ENCODE measurements around the gene BMP6. TPM values are rescaled to one million over a fixed set of nuclear protein-coding genes. Genes with fewer than 3 reads are reported as not detected.

The BMP6 gene
- total and polyA plus RNA-seq, 8 donors: 2.3 to 18.7 (median 3.7) TPM

- H3K27ac ChIP-seq: no peak overlapping the region
- no peaks in the 10 kb centered on the region for H3K4me1 ChIP-seq
- ATAC-seq: no peak
- H3K4me3 ChIP-seq: no peak overlapping the region
- TF ChIP-seq, protein P1, sequence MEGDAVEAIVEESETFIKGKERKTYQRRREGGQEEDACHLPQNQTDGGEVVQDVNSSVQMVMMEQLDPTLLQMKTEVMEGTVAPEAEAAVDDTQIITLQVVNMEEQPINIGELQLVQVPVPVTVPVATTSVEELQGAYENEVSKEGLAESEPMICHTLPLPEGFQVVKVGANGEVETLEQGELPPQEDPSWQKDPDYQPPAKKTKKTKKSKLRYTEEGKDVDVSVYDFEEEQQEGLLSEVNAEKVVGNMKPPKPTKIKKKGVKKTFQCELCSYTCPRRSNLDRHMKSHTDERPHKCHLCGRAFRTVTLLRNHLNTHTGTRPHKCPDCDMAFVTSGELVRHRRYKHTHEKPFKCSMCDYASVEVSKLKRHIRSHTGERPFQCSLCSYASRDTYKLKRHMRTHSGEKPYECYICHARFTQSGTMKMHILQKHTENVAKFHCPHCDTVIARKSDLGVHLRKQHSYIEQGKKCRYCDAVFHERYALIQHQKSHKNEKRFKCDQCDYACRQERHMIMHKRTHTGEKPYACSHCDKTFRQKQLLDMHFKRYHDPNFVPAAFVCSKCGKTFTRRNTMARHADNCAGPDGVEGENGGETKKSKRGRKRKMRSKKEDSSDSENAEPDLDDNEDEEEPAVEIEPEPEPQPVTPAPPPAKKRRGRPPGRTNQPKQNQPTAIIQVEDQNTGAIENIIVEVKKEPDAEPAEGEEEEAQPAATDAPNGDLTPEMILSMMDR (IDR thresholded peaks at IDR 0.05): no peak
- no peaks in the 10 kb centered on the region for H3K27me3 ChIP-seq
- intact Hi-C loops (cut with DNase I): no loop called here
- H3K9me3 ChIP-seq: no peaks in the 10 kb centered on the region
- DNase-seq: peak in 2 of 4 donors; percentile 46 to 78
- H3K36me3 ChIP-seq: peaks cover 4 to 100% of the 10 kb centered on the region in 2 donors
Measured at GRCh38 chr6:7899101-7899888, 173.4 kb downstream of the BMP6 start.

DNA sequence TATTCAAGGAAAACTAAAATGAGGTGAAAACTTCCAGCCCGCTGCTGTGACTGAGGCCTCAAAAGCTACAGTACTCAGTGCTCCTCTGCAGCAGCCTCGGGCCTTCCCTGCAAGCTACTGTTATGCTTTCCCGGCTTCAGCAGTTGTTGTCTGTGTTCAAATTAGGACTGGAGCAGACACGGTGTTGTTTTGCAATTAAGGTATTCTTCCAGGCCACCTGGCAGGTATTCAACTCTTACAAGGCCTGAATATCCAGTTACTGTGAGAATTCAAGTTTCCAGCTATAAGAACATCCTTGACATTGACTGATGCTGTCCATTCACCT, 174.0 kb downstream of the BMP6 start:
- DNase-seq (no peak), ATAC-seq (no peak)
- H3K27me3 ChIP-seq: no peaks in the 10 kb centered on the region
- H3K4me3 ChIP-seq: no peak overlapping the region
- peaks cover 4 to 98% of the 10 kb centered on the region in 2 donors for H3K36me3 ChIP-seq
- H3K4me1 ChIP-seq: no peaks in the 10 kb centered on the region
- H3K27ac ChIP-seq: no peak overlapping the region
- no peaks in the 10 kb centered on the region for H3K9me3 ChIP-seq
- intact Hi-C loops (cut with DNase I): no loop called here
- TF ChIP-seq, protein P1 (IDR thresholded peaks at IDR 0.05): no peak

DNA sequence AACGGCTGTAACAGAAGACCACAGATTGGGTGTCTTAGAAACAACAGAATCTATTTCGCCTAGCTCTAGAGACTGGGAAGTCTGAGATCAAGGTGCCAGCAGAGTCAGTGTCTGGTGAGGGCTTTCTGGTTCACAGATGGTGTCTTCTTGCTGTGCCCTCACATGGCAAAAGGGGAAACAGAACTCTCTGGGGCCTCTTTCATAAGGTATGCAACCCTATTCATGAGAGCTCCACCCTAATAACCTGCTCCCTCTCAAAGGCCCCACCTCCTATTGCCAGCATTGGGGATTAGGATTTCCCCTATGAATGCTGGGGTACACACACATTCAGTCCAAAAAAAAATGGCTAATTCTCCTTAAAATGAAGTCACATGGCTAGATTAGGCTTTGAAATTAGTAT, 174.7 kb downstream of the BMP6 start:
- Histone ChIP-seq H3K4me1 (peaks cover 0 to 3% of the 10 kb centered on the region in 2 donors), H3K4me3 (no peak overlapping the region), H3K27ac (no peak overlapping the region), H3K36me3 (peaks cover 4 to 91% of the 10 kb centered on the region in 2 donors), H3K9me3 (no peaks in the 10 kb centered on the region), H3K27me3 (no peaks in the 10 kb centered on the region)
- TF ChIP-seq, protein P1 (IDR thresholded peaks at IDR 0.05): no peak
- ATAC-seq: no peak
- intact Hi-C loops (cut with DNase I): no loop called here
- DNase-seq: no peak

DNA sequence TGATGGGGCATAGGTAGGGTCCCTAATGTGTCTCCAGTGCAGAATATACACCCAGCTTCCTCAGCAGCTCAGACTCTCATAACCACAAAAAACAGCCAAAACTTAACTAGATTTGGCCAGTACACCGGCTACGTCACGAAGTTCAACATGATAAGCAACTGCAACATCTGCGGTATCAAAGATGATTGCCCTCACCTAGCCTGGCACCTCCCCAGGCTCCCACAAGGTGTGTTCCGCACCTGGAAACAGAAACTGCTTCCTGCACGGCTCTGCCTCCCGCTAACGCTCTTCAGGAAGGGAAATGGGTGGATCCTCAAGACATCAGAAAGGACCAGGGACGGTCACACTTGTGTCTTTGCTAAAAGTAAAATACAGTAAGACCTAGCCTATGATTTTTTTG, 175.2 kb downstream of the BMP6 start:
- no peak for ATAC-seq
- TF ChIP-seq, protein P1 (IDR thresholded peaks at IDR 0.05): no peak

DNA sequence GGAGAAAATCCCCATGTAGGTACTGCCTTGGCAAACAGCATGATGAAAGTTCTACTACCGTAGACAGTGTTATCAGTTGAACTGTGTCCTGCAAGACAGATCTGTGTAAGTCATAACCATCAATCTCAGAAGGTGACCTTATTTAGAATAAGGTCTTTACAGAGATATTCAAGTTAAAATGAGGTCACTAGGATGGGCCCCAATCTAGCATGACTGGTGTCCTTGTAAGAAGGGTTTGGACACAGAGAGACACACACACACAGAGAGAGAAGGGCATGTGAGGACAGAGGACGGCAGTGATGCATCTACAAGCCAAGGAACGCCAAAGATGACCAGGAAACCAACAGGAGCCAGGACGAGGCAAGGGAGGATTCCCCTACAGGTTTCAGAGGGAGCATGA, 175.9 kb downstream of the BMP6 start:
- intact Hi-C loops (cut with DNase I): no loop called here
- H3K4me1 ChIP-seq: peaks cover 0 to 7% of the 10 kb centered on the region in 2 donors
- H3K9me3 ChIP-seq: no peaks in the 10 kb centered on the region
- no peaks in the 10 kb centered on the region for H3K27me3 ChIP-seq
- H3K36me3 ChIP-seq: peaks cover 4 to 79% of the 10 kb centered on the region in 2 donors
- no peak for DNase-seq
- no peak overlapping the region for H3K4me3 ChIP-seq
- no peak overlapping the region for H3K27ac ChIP-seq
- TF ChIP-seq, protein P1 (IDR thresholded peaks at IDR 0.05): no peak
- no peak for ATAC-seq

More for the DNA sequence above, 175.2 kb downstream of the BMP6 start:
- no peak overlapping the region for H3K27ac ChIP-seq
- H3K27me3 ChIP-seq: no peaks in the 10 kb centered on the region
- H3K9me3 ChIP-seq: no peaks in the 10 kb centered on the region
- no peak for DNase-seq
- peaks cover 0 to 7% of the 10 kb centered on the region in 2 donors for H3K4me1 ChIP-seq
- no peak overlapping the region for H3K4me3 ChIP-seq
- intact Hi-C loops (cut with DNase I): no loop called here
- peaks cover 4 to 86% of the 10 kb centered on the region in 2 donors for H3K36me3 ChIP-seq

Measured in left lung (tissue), 10 donors.